Endothelial cell of umbilical vein (primary cell): Measurements from ENCODE around the gene SCPEP1.

Experiments used
- POLR2A ChIP-seq: IDR thresholded peaks from 2 replicates; pipeline ENCODE4 v1.6.1; 2012; ENCODE audit warnings: low read depth, mild to moderate bottlenecking, control low read depth, low read length
- TF ChIP-seq, protein P1 (sequence below), 2 donors: IDR thresholded peaks; 1 replicate in 1 of 2; 2 replicates in 1 of 2; pipeline ENCODE4 v1.5.1; 2011; ENCODE audit warnings: low read length in 2 of 2, mild to moderate bottlenecking in 2 of 2, moderate library complexity in 2 of 2, control low read depth in 1 of 2, inconsistent platforms in 1 of 2, low read depth in 1 of 2; ENCODE audit not compliant: insufficient read depth in 1 of 2; ENCODE audit errors: extremely low read depth in 1 of 2
- TF ChIP-seq, protein P2 (sequence below): IDR thresholded peaks from 2 replicates; pipeline ENCODE4 v1.6.1; 2011; ENCODE audit not compliant: insufficient read depth, insufficient read length

DNA sequence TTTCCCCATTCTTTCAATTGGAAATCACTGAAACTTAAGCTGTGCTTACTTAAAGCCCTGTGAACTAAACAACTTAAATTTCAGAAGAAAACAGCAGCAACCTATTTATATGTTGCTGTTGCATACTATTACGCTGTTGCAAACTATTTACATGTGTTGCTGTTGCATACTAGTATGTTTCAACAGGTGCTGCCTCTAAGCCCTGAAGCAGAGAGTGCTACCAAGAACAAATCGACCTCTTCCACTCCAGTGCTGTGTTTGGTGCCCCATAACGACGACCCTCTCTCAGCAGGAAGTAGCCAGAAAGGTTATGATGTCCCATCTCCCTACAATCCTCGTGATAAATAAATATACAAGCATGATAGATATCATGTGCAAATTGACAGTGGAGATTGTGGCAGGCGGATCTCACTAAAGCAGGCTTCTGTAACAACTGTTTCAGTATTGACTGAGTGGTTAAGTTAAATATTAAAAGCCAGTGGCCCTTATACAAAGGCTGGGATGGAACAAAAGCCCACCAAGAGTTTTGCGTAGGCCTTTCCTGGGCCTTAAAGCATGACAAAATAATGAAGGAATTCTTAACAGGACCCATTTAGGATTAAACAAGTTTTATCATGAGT is 5.7 kb upstream of the SCPEP1 start:
- TF ChIP-seq POLR2A = no peak
- TF ChIP-seq, protein P1, sequence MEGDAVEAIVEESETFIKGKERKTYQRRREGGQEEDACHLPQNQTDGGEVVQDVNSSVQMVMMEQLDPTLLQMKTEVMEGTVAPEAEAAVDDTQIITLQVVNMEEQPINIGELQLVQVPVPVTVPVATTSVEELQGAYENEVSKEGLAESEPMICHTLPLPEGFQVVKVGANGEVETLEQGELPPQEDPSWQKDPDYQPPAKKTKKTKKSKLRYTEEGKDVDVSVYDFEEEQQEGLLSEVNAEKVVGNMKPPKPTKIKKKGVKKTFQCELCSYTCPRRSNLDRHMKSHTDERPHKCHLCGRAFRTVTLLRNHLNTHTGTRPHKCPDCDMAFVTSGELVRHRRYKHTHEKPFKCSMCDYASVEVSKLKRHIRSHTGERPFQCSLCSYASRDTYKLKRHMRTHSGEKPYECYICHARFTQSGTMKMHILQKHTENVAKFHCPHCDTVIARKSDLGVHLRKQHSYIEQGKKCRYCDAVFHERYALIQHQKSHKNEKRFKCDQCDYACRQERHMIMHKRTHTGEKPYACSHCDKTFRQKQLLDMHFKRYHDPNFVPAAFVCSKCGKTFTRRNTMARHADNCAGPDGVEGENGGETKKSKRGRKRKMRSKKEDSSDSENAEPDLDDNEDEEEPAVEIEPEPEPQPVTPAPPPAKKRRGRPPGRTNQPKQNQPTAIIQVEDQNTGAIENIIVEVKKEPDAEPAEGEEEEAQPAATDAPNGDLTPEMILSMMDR (IDR thresholded peaks at IDR 0.05; ENCODE audit: extremely low read depth in 1 of 2, insufficient read depth in 1 of 2, low read depth in 1 of 2, low read length in 2 of 2) = no peak
- TF ChIP-seq, protein P2, sequence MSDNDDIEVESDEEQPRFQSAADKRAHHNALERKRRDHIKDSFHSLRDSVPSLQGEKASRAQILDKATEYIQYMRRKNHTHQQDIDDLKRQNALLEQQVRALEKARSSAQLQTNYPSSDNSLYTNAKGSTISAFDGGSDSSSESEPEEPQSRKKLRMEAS = no peak
